OCI-LY7 (cell line): ENCODE data around the gene RPS19BP1. TPM values are rescaled to one million over a fixed set of nuclear protein-coding genes. Genes with fewer than 3 reads are reported as not detected.
A peak's percentile ranks its signal among the peaks of the same experiment; 100 is the strongest.

Experiments
- BruUV-seq: library from RNA; stranded (reverse); fragments of 400-500 nt; replicated peaks from 2 replicates; lab custom pipeline; 2021; lab: Mats Ljungman, UMichigan
- CTCF ChIA-PET: fragments of 300-600 bp; sonication (Branson Sonifier 250); formaldehyde crosslinking; loops from one replicate; lab custom pipeline; 2022; ENCODE audit warnings: antibody characterized with exemption; ENCODE audit not compliant: unreplicated experiment; lab: Charles Lee
- POLR2A ChIA-PET: fragments of 300-600 bp; sonication (Branson Sonifier 250); formaldehyde crosslinking; loops from one replicate; lab custom pipeline; 2022; ENCODE audit warnings: antibody characterized with exemption; lab: Charles Lee
- DNase-seq: peaks from one replicate; pipeline ENCODE4 v3.0.0-alpha.2; 2015; ENCODE audit warnings: low spot score
- H2AFZ ChIP-seq: fragments of 200-600 bp; sonication (generic), shearing (Covaris generic); 2 replicates; pipeline ENCODE4 v1.6.1; 2014; ENCODE audit warnings: mild to moderate bottlenecking, antibody characterized with exemption, low read length, moderate library complexity
- H3K27ac ChIP-seq: fragments of 200-600 bp; sonication (generic); 2 replicates; pipeline ENCODE4 v1.5.1; 2014; ENCODE audit warnings: mixed run types, low read depth, mild to moderate bottlenecking, moderate library complexity, low read length, inconsistent platforms; ENCODE audit not compliant: poor library complexity, severe bottlenecking
- H3K36me3 ChIP-seq: fragments of 200-600 bp; sonication (generic); 2 replicates; pipeline ENCODE4 v1.6.1; 2014; ENCODE audit warnings: mild to moderate bottlenecking, antibody characterized with exemption, low read length, moderate library complexity, mixed read lengths; ENCODE audit not compliant: insufficient read depth
- H3K4me1 ChIP-seq: fragments of 200-600 bp; sonication (generic); 2 replicates; pipeline ENCODE4 v1.5.1; 2014; ENCODE audit warnings: mild to moderate bottlenecking, low read length; ENCODE audit not compliant: insufficient read depth, poor library complexity, severe bottlenecking
- H3K4me2 ChIP-seq: fragments of 200-600 bp; sonication (generic); 2 replicates; pipeline ENCODE4 v1.6.1; 2014; ENCODE audit warnings: mild to moderate bottlenecking, low read length
- H3K4me3 ChIP-seq: fragments of 200-600 bp; sonication (generic); 2 replicates; pipeline ENCODE4 v1.5.1; 2014; ENCODE audit warnings: mild to moderate bottlenecking, low read depth, low read length; ENCODE audit not compliant: poor library complexity, severe bottlenecking
- H3K79me2 ChIP-seq: fragments of 200-600 bp; sonication (generic); 2 replicates; pipeline ENCODE4 v1.6.1; 2016; ENCODE audit warnings: low read depth, mild to moderate bottlenecking, low read length, moderate library complexity, mixed read lengths; ENCODE audit not compliant: insufficient read depth
- H3K9me2 ChIP-seq: fragments of 200-600 bp; sonication (generic); 2 replicates; pipeline ENCODE4 v1.6.1; 2016; ENCODE audit warnings: mild to moderate bottlenecking, low read length, mixed read lengths; ENCODE audit not compliant: insufficient read depth
- H3K9me3 ChIP-seq: fragments of 200-600 bp; sonication (generic); 2 replicates; pipeline ENCODE4 v1.6.1; 2014; ENCODE audit warnings: mild to moderate bottlenecking, mixed run types, low read length, mixed read lengths
- H4K20me1 ChIP-seq: fragments of 200-600 bp; sonication (generic); 2 replicates; pipeline ENCODE4 v1.6.1; 2014; ENCODE audit warnings: mild to moderate bottlenecking, antibody characterized with exemption, low read length, moderate library complexity, mixed read lengths; ENCODE audit not compliant: insufficient read depth
- CTCF ChIP-seq: fragments of 200-600 bp; sonication (generic); conservative IDR thresholded peaks from 2 replicates; pipeline ENCODE4 v1.5.1; 2014; ENCODE audit warnings: mild to moderate bottlenecking, antibody characterized with exemption, low read length, moderate library complexity, mixed read lengths
- EZH2phosphoT487 ChIP-seq: fragments of 200-600 bp; sonication (generic); IDR thresholded peaks from 2 replicates; pipeline ENCODE4 v1.6.1; 2018; ENCODE audit warnings: low read depth, borderline replicate concordance, mild to moderate bottlenecking, mixed run types, antibody characterized with exemption, low read length, moderate library complexity, mixed read lengths
- intact Hi-C: fragments of 100-400 bp; cut with micrococcal nuclease; formaldehyde crosslinking; loops from one replicate; pipeline ENCODE4 v1.10.0; 2022; ENCODE audit not compliant: unreplicated experiment
- total RNA-seq, 2 experiments: library from RNA; depleted of rRNA in 1 of 2; stranded (reverse); fragments of >200 nt in 1 of 2; shearing (Covaris generic) in 1 of 2; gene quantifications; 2 replicates each; pipeline ENCODE4 v1.2.3, GENCODE V29; 2014 to 2022

Gene RPS19BP1
- total RNA-seq, 2 experiments from 2014 or later = 88.1 to 148 TPM

- Histone ChIP-seq H3K27ac (no peak overlapping the region), H4K20me1 (peaks cover 3% of the 10 kb centered on the region; the same call in 1 of the 2 replicates), H3K36me3 (peaks cover 20% of the 10 kb centered on the region), H3K9me3 (no peaks in the 10 kb centered on the region), H3K9me2 (no peaks in the 10 kb centered on the region), H3K79me2 (peaks cover 26% of the 10 kb centered on the region), H2AFZ (peak overlapping the region; percentile 70), H3K4me3 (no peak overlapping the region), H3K4me2 (no peak overlapping the region), H3K4me1 (peaks cover 36% of the 10 kb centered on the region)
- BruUV-seq = no TSS peak
- POLR2A ChIA-PET = no interaction called here
- DNase-seq = peak; percentile 78
- intact Hi-C loops = loop anchor here (1.0 to 10.0 kb wide), 4 partner anchors 410 to 640 kb away; partner anchors contain the start of gene TNRC6B
- CTCF ChIA-PET = interaction anchor here (1.4 kb wide), 1 partner anchor 509 kb away, joined by 4 read pairs; no protein-coding TSS in a partner anchor
- no peak for TF ChIP-seq EZH2phosphoT487
- TF ChIP-seq CTCF = peak; percentile 92
These were observed 2.2 kb upstream of the RPS19BP1 start for GRCh38 chr22:39534591-39535356.

- CTCF ChIA-PET = interaction anchor here (1.4 kb wide), 1 partner anchor 510 kb away, joined by 4 read pairs; no protein-coding TSS in a partner anchor
- Histone ChIP-seq H4K20me1 (peaks cover 3% of the 10 kb centered on the region; the same call in 1 of the 2 replicates), H3K9me2 (no peaks in the 10 kb centered on the region), H3K79me2 (peaks cover 27% of the 10 kb centered on the region), H3K4me1 (peaks cover 41% of the 10 kb centered on the region), H3K27ac (no peak overlapping the region), H3K4me3 (no peak overlapping the region), H3K4me2 (no peak overlapping the region), H3K36me3 (peaks cover 25% of the 10 kb centered on the region), H2AFZ (peak overlapping the region; percentile 70; the same call in 1 of the 2 replicates), H3K9me3 (no peaks in the 10 kb centered on the region)
- DNase-seq = no peak
- POLR2A ChIA-PET = no interaction called here
- intact Hi-C loops = loop anchor here (1.0 to 10.0 kb wide), 4 partner anchors 411 to 641 kb away; partner anchors contain the start of gene TNRC6B
- TF ChIP-seq CTCF = no peak
- TF ChIP-seq EZH2phosphoT487 = no peak
- no TSS peak for BruUV-seq
These were observed 1.6 kb upstream of the RPS19BP1 start for GRCh38 chr22:39534092-39534506.
